ENCODE results near the gene LILRA2.
"Not testable (repeated sequence)": the region's sequence is repeated elsewhere in the genome, so short reads cannot be mapped to it uniquely, and the experiment has no call there.

The LILRA2 gene

DNA sequence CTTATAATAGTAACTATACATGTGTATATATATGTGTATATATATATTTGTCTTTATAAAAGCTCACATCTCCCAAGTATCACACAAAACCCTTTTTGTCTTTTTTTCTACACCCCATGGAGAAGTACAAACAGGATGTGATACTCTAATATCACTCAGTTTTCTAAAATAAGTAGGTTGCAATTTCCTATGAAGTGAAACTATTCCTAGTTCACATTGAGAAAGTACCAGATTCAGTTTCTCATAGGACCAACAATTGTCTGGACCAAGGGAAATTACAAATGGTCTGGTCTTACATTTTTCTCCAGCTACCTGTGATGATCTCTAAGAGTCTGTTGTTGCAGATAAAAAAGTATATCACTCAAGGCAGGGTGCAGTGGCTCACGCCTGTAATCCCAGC, 38.8 kb downstream of the LILRA2 start:
- TF ChIP-seq, protein P1, sequence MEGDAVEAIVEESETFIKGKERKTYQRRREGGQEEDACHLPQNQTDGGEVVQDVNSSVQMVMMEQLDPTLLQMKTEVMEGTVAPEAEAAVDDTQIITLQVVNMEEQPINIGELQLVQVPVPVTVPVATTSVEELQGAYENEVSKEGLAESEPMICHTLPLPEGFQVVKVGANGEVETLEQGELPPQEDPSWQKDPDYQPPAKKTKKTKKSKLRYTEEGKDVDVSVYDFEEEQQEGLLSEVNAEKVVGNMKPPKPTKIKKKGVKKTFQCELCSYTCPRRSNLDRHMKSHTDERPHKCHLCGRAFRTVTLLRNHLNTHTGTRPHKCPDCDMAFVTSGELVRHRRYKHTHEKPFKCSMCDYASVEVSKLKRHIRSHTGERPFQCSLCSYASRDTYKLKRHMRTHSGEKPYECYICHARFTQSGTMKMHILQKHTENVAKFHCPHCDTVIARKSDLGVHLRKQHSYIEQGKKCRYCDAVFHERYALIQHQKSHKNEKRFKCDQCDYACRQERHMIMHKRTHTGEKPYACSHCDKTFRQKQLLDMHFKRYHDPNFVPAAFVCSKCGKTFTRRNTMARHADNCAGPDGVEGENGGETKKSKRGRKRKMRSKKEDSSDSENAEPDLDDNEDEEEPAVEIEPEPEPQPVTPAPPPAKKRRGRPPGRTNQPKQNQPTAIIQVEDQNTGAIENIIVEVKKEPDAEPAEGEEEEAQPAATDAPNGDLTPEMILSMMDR (IDR thresholded peaks at IDR 0.05): no peak

DNA sequence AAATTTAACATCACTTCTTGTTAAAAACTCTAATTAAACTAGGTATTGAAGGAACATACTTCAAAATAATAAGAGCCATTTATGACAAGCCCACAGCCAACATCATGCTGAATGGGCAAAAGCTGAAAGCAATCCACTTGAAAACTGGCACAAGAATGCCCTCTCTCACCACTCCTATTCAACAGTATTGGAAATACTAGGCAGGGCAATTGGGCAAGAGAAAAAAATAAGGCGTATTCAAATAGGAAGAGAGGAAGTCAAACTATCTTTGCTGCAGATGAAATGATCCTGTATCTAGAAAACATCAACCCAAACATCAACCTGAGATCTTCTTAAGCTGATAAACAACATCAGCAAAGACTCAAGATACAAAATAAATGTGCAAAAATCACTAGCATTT, 41.1 kb downstream of the LILRA2 start:
- TF ChIP-seq, protein P1 (IDR thresholded peaks at IDR 0.05): no peak

DNA sequence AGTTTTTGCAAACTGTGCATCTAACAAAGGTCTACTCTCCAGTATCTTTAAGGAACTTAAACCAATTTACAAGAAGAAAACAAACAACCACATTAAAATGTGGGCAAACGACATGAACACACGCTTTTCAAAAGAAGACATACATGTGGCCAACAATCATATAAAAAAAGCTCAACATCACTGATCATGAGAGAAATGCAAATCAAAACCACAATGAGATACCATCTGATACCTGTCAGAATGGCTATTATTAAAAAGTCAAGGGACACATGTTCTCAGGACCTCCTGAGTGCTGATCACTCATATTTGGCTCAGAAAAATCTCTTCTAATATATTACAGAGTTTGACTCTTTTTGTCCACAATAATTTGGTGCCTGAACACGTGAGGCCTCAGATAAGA, 42.5 kb downstream of the LILRA2 start:
- TF ChIP-seq, protein P1 (IDR thresholded peaks at IDR 0.05): no peak

DNA sequence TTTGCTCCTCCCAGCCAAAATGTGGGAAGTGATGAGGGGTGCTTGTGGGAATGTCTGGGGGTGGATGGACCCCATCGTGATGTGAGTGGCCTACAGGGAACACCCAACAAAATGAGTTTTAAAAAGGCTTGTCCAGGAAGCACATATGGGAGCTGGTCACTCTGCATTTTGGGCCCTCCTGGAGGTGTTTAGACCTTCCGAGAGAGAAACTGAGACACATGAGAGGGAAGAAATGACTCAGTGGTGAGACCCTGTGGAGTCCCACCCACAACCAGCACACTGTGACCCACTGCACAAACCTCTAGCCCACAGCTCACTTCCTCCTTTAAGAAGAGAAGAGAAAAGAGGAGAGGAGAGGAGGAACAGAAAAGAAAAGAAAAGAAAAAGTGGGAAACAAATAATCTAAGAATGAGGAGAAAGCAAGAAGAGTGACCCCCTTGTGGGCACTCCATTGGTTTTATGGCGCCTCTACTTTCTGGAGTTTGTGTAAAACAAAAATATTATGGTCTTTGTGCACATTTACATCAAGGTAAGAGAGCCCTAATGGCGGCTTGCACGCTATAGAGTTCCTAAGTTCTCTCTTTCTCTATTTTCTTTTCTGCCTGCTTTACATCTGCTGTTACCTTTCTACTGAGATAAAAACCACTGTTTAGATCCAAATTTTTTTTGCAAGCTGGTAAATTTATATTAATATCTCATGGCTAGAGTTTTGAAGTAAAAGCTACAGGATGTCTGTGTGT, 43.4 kb downstream of the LILRA2 start:
- TF ChIP-seq, protein P1 (IDR thresholded peaks at IDR 0.05): no peak

DNA sequence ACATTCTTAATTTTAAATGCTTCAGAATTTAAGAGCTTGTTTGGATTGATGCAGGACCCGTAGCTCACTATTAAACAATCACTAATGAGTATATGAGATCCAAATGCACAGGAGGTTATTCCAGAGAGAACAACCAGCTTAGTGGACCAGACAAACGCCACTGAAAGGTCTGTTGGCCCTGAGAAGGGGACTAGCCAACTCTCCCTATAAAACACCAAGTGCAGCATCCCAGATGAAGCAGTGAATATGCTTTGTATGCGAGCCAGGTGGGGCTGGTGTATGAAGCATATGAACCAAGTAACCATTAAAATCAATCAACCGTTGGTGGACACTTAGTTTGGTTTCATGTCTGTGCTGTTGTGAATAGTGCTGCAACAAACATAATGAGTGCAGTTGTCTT, 46.9 kb downstream of the LILRA2 start:
- TF ChIP-seq, protein P1 (IDR thresholded peaks at IDR 0.05): no peak

DNA sequence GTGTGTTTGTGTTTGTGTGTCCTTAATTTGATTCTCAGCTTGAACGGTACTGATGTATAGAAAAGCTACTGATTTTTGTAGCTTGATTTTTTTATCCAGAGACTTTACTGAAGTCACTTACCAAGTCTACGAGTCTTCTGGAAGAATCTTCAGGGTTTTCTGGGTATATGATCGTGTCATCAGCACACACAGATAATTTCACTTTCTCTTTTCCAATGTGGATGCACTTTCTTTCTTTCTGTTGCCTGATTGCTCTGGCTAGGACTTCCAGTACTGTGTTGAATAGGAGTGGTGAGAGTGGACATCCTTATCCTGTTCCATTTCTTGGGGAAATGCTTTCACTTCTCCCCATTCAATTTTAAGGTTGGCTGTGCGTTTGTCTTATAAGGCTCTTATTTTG, 48.8 kb downstream of the LILRA2 start:
- TF ChIP-seq, protein P1 (IDR thresholded peaks at IDR 0.05): no peak

DNA sequence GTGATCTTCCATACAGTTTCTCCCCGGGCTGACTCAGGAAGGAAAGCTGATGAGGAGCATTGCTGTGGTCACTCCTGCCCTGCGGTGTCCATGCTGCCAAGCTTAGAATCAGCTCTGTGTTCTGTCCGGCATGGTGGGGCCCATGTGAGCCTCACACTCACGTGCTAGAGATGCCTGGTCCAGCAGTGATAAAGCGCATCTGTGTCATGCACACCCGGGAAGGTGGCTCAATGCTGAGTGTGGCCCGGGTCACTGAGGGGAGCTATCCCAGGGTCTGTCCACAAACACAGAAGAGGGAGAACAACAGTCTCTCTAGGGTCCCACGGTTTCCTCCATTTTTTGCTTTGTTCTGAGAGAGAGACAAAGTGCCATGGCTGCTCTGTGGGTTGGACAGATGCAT, 53.2 kb downstream of the LILRA2 start:
- TF ChIP-seq, protein P1 (IDR thresholded peaks at IDR 0.05): no peak

DNA sequence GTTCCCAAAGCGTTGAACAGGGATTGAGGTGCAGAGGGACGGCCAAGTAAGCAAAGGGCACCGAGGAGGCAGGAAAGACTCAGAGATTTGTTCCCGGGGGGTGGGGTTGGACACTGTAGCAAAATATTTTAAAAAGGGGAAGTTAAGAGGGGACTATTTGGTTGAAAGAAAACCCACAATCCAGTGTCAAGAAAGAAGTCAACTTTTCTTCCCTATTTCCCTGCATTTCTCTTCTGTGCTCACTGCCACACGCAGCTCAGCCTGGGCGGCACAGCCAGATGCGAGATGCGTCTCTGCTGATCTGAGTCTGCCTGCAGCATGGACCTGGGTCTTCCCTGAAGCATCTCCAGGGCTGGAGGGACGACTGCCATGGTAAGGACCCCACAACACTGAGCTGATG, 56.7 kb downstream of the LILRA2 start, which contains the start of gene LILRB1:
TSS of gene LILRB1 (plus strand) at position 223 of the 400 bp plus-strand sequence. CDS start 590 bp downstream, outside the sequence.
- TF ChIP-seq, protein P1 (IDR thresholded peaks at IDR 0.05): not testable (repeated sequence)

All from LNCAP (cell line).